T-cell (primary cell): ENCODE measurements around the gene WDR20. TPM values are rescaled to one million over a fixed set of nuclear protein-coding genes. Genes with fewer than 3 reads are reported as not detected.

Experiments
- ATAC-seq, 4 experiments: fragments of 200-7000 bp in 3 of 4; fragments of 150-1000 bp in 1 of 4; cut with Tn5 transposase; replicated peaks in 1 of 4; 1 replicate in 3 of 4; 2 replicates in 1 of 4; pipeline ENCODE4 v1.10.0; 2021; ENCODE audit warnings: moderate library complexity in 3 of 4, mild to moderate bottlenecking in 2 of 4, moderate number of reproducible peaks in 1 of 4
- CTCF ChIA-PET, 2 donors: fragments of 300-600 bp; sonication (Branson Sonifier 250); formaldehyde crosslinking; loops; one replicate each; lab custom pipeline; 2022; ENCODE audit warnings: antibody characterized with exemption in 2 of 2; lab: Charles Lee
- POLR2A ChIA-PET, 2 donors: fragments of 300-600 bp; sonication (Branson Sonifier 250); formaldehyde crosslinking; loops; one replicate each; lab custom pipeline; 2022; ENCODE audit warnings: antibody characterized with exemption in 2 of 2; lab: Charles Lee
- DNase-seq, 35 experiments: peaks; one replicate each; pipeline versions ENCODE4 v3.0.0 to v3.0.0-alpha.2; 2013 to 2023
- H3K27ac ChIP-seq: one replicate; pipeline ENCODE4 v1.5.1; 2013; ENCODE audit warnings: low read length
- H3K27me3 ChIP-seq, 2 experiments: replicated peaks in 1 of 2; 1 replicate in 1 of 2; 2 replicates in 1 of 2; pipeline versions ENCODE4 v1.6.1 to v1.7.0; 2013; ENCODE audit warnings: low read length in 1 of 2, mixed read lengths in 1 of 2; ENCODE audit not compliant: control insufficient read depth in 2 of 2, insufficient read depth in 2 of 2; ENCODE audit errors: extremely low read depth in 1 of 2
- H3K36me3 ChIP-seq, 2 donors: 1 replicate in 1 of 2; 2 replicates in 1 of 2; pipeline versions ENCODE4 v1.6.1 to v1.7.0; 2013; ENCODE audit warnings: low read length in 1 of 2; ENCODE audit not compliant: control insufficient read depth in 2 of 2, insufficient read depth in 1 of 2; ENCODE audit errors: extremely low read depth in 1 of 2
- H3K4me1 ChIP-seq, 2 experiments: 1 replicate in 1 of 2; 2 replicates in 1 of 2; pipeline versions ENCODE4 v1.6.1 to v1.7.0; 2013; ENCODE audit warnings: low read length in 2 of 2, mixed read lengths in 1 of 2; ENCODE audit not compliant: insufficient read depth in 2 of 2, control insufficient read depth in 1 of 2; ENCODE audit errors: extremely low read depth in 1 of 2
- H3K4me3 ChIP-seq, 2 donors: 1 replicate in 1 of 2; 2 replicates in 1 of 2; pipeline versions ENCODE4 v1.5.1 to v1.7.0; 2013; ENCODE audit warnings: mild to moderate bottlenecking in 2 of 2, low read length in 1 of 2, moderate library complexity in 1 of 2; ENCODE audit not compliant: control insufficient read depth in 1 of 2; ENCODE audit errors: extremely low read depth in 1 of 2
- H3K9me3 ChIP-seq: 2 replicates; pipeline ENCODE4 v1.7.0; 2013
- H3K27ac Mint-ChIP-seq, 2 donors: one replicate each; pipeline ENCODE4 v1.8.0; 2020 to 2021; ENCODE audit warnings: mild to moderate bottlenecking in 2 of 2, mixed read lengths in 2 of 2
- H3K27me3 Mint-ChIP-seq, 2 donors: one replicate each; pipeline ENCODE4 v1.8.0; 2021 to 2022; ENCODE audit warnings: mixed read lengths in 2 of 2
- H3K36me3 Mint-ChIP-seq: one replicate; pipeline ENCODE4 v1.8.0; 2021; ENCODE audit warnings: mixed read lengths
- H3K4me1 Mint-ChIP-seq, 3 donors: one replicate each; pipeline ENCODE4 v1.8.0; 2020 to 2022; ENCODE audit warnings: mixed read lengths in 3 of 3, mild to moderate bottlenecking in 1 of 3
- H3K4me3 Mint-ChIP-seq, 3 donors: one replicate each; pipeline ENCODE4 v1.8.0; 2020 to 2022; ENCODE audit warnings: mild to moderate bottlenecking in 3 of 3, mixed read lengths in 3 of 3, moderate library complexity in 3 of 3
- H3K9me3 Mint-ChIP-seq, 3 donors: one replicate each; pipeline ENCODE4 v1.8.0; 2020 to 2022; ENCODE audit warnings: mixed read lengths in 3 of 3
- WGBS: methylation state at CpG from one replicate; pipeline ENCODE4 v1.1.5; 2013; ENCODE audit warnings: missing lambda C conversion rate; ENCODE audit not compliant: insufficient coverage; 5-methylcytosine and 5-hydroxymethylcytosine counted together
- total RNA-seq, 35 experiments: library from RNA in 6 of 35; stranded (reverse) in 6 of 35; fragments of 120-200 nt in 1 of 35; gene quantifications; one replicate each; pipeline versions ENCODE4 v1.2.1 to v1.2.4 and lab custom pipeline; 2013 to 2026

Gene WDR20
- total RNA-seq, 5 donors from 2014 or later (not counting 1 experiment from before 2014, with no cell fraction given) = 38.9 to 53.1 (median 49.5) TPM

- ATAC-seq (no peak), DNase-seq (no peak)
- ChIA-PET CTCF (interaction anchor here in 1 of 2 donors (0.6 kb wide), 1 partner anchor 32 kb away, joined by 3 read pairs; no protein-coding TSS in a partner anchor), POLR2A (no interaction called here)
- H3K27me3 ChIP-seq = no peaks in the 10 kb centered on the region
- peaks cover 36% of the 10 kb centered on the region for H3K36me3 Mint-ChIP-seq
- no peak overlapping the region for H3K4me3 Mint-ChIP-seq
- peaks cover 0 to 19% of the 10 kb centered on the region in 2 donors for H3K36me3 ChIP-seq
- H3K9me3 ChIP-seq = no peaks in the 10 kb centered on the region
- H3K27ac ChIP-seq = no peak overlapping the region
- H3K27ac Mint-ChIP-seq = no peak overlapping the region
- no peak overlapping the region for H3K4me3 ChIP-seq
- H3K4me1 ChIP-seq = peaks cover 0 to 8% of the 10 kb centered on the region in 2 experiments
- no CpG with 5 or more reads among the region's 1 CpG for WGBS
- peaks cover 54 to 72% (median 64%) of the 10 kb centered on the region in 3 donors for H3K4me1 Mint-ChIP-seq
- H3K27me3 Mint-ChIP-seq = no peaks in the 10 kb centered on the region
- no peaks in the 10 kb centered on the region for H3K9me3 Mint-ChIP-seq
Measured at GRCh38 chr14:102154121-102154520, 14.4 kb downstream of the WDR20 start.

- Histone ChIP-seq H3K27ac (no peak overlapping the region), H3K9me3 (no peaks in the 10 kb centered on the region), H3K4me1 (peaks cover 0 to 8% of the 10 kb centered on the region in 2 experiments), H3K36me3 (peaks cover 0 to 19% of the 10 kb centered on the region in 2 donors), H3K4me3 (no peak overlapping the region), H3K27me3 (no peaks in the 10 kb centered on the region)
- no peak overlapping the region for H3K4me3 Mint-ChIP-seq
- H3K27me3 Mint-ChIP-seq = no peaks in the 10 kb centered on the region
- H3K36me3 Mint-ChIP-seq = peaks cover 34% of the 10 kb centered on the region
- POLR2A ChIA-PET = no interaction called here
- no CpG with 5 or more reads among the region's 2 CpGs for WGBS
- ATAC-seq (no peak), DNase-seq (no peak)
- H3K4me1 Mint-ChIP-seq = peaks cover 60 to 80% (median 69%) of the 10 kb centered on the region in 3 donors
- H3K27ac Mint-ChIP-seq = no peak overlapping the region
- H3K9me3 Mint-ChIP-seq = no peaks in the 10 kb centered on the region
- CTCF ChIA-PET = interaction anchor here in 1 of 2 donors (0.6 kb wide), 1 partner anchor 31 kb away, joined by 3 read pairs; no protein-coding TSS in a partner anchor
Measured at GRCh38 chr14:102154821-102155549, 15.3 kb downstream of the WDR20 start.

GRCh38 chr14:102157346-102157745 lies 17.6 kb downstream of the WDR20 start:
- H3K9me3 Mint-ChIP-seq = no peaks in the 10 kb centered on the region
- ChIA-PET CTCF (interaction anchor here in 1 of 2 donors (0.6 kb wide), 2 partner anchors 30 to 36 kb away, joined by 4 read pairs; no protein-coding TSS in a partner anchor), POLR2A (interaction anchor here in 1 of 2 donors (0.6 kb wide), 2 partner anchors 163 to 449 kb away, joined by 3 to 5 read pairs; partner anchors contain the start of gene ZNF839)
- H3K4me3 Mint-ChIP-seq = no peak overlapping the region
- Histone ChIP-seq H3K27me3 (no peaks in the 10 kb centered on the region), H3K4me3 (no peak overlapping the region), H3K36me3 (peaks cover 0 to 15% of the 10 kb centered on the region in 2 donors), H3K4me1 (peaks cover 0 to 8% of the 10 kb centered on the region in 2 experiments), H3K9me3 (no peaks in the 10 kb centered on the region), H3K27ac (no peak overlapping the region)
- H3K27me3 Mint-ChIP-seq = no peaks in the 10 kb centered on the region
- peaks cover 64 to 66% (median 65%) of the 10 kb centered on the region in 3 donors for H3K4me1 Mint-ChIP-seq
- DNase-seq = no peak
- H3K27ac Mint-ChIP-seq = peak overlapping the region in 1 of 2 donors; percentile 12
- peaks cover 26% of the 10 kb centered on the region for H3K36me3 Mint-ChIP-seq
- ATAC-seq = no peak

- H3K36me3 ChIP-seq = peaks cover 0 to 12% of the 10 kb centered on the region in 2 donors
- ChIA-PET CTCF (no interaction called here), POLR2A (interaction anchor here in 1 of 2 donors (1.2 kb wide), 1 partner anchor 13 kb away, joined by 3 read pairs; no protein-coding TSS in a partner anchor)
- no peak for DNase-seq
- H3K4me1 Mint-ChIP-seq = peaks cover 60 to 65% (median 62%) of the 10 kb centered on the region in 3 donors
- no peaks in the 10 kb centered on the region for H3K9me3 Mint-ChIP-seq
- H3K27ac ChIP-seq = no peak overlapping the region
- H3K4me1 ChIP-seq = peaks cover 0 to 13% of the 10 kb centered on the region in 2 experiments
- H3K27me3 ChIP-seq = no peaks in the 10 kb centered on the region
- no peaks in the 10 kb centered on the region for H3K27me3 Mint-ChIP-seq
- no peaks in the 10 kb centered on the region for H3K9me3 ChIP-seq
- no peak for ATAC-seq
- H3K4me3 Mint-ChIP-seq = no peak overlapping the region
- H3K4me3 ChIP-seq = no peak overlapping the region
- H3K27ac Mint-ChIP-seq = no peak overlapping the region
- 67% methylated on average over 3 of the region's 8 CpGs for WGBS
- H3K36me3 Mint-ChIP-seq = peaks cover 20% of the 10 kb centered on the region
Measured at GRCh38 chr14:102158797-102159196, 19.1 kb downstream of the WDR20 start.

- Histone ChIP-seq H3K27me3 (no peaks in the 10 kb centered on the region), H3K4me1 (peaks cover 0 to 15% of the 10 kb centered on the region in 2 experiments), H3K27ac (no peak overlapping the region), H3K36me3 (peaks cover 0 to 12% of the 10 kb centered on the region in 2 donors), H3K4me3 (no peak overlapping the region), H3K9me3 (no peaks in the 10 kb centered on the region)
- no peak for ATAC-seq
- POLR2A ChIA-PET = no interaction called here
- H3K4me3 Mint-ChIP-seq = no peak overlapping the region
- H3K9me3 Mint-ChIP-seq = no peaks in the 10 kb centered on the region
- H3K36me3 Mint-ChIP-seq = peaks cover 28% of the 10 kb centered on the region
- CTCF ChIA-PET = no interaction called here
- WGBS = 100% methylated on average over 2 of the region's 4 CpGs
- no peak overlapping the region for H3K27ac Mint-ChIP-seq
- H3K4me1 Mint-ChIP-seq = peaks cover 61 to 65% (median 62%) of the 10 kb centered on the region in 3 donors
- DNase-seq = no peak
- no peaks in the 10 kb centered on the region for H3K27me3 Mint-ChIP-seq
Measured at GRCh38 chr14:102159841-102160240, 20.1 kb downstream of the WDR20 start.

- CTCF ChIA-PET = no interaction called here
- peaks cover 68 to 75% (median 71%) of the 10 kb centered on the region in 3 donors for H3K4me1 Mint-ChIP-seq
Measured at GRCh38 chr14:102162487-102162886, 22.8 kb downstream of the WDR20 start.

More at GRCh38 chr14:102162487-102162886, 22.8 kb downstream of the WDR20 start:
- WGBS = 88% methylated on average over 3 of the region's 4 CpGs
- POLR2A ChIA-PET = no interaction called here
- Mint-ChIP-seq H3K4me3 (no peak overlapping the region), H3K9me3 (no peaks in the 10 kb centered on the region), H3K36me3 (peaks cover 36% of the 10 kb centered on the region), H3K27me3 (no peaks in the 10 kb centered on the region), H3K27ac (no peak overlapping the region)
- no peak overlapping the region for H3K27ac ChIP-seq
- H3K4me1 ChIP-seq = peaks cover 0 to 18% of the 10 kb centered on the region in 2 experiments
- no peaks in the 10 kb centered on the region for H3K27me3 ChIP-seq
- H3K36me3 ChIP-seq = peaks cover 0 to 14% of the 10 kb centered on the region in 2 donors
- DNase-seq (no peak), ATAC-seq (no peak)
- H3K9me3 ChIP-seq = no peaks in the 10 kb centered on the region
- no peak overlapping the region for H3K4me3 ChIP-seq
